Pancreas (tissue), 10 donors: ENCODE data around the gene TP53I11. TPM values are rescaled to one million over a fixed set of nuclear protein-coding genes. Genes with fewer than 3 reads are reported as not detected.

Experiments used
- ATAC-seq, 4 donors: fragments of 200-7000 bp; cut with Tn5 transposase; one replicate each; pipeline versions ENCODE4 v1.8.0 to v1.9.1; 2020; ENCODE audit warnings: mild to moderate bottlenecking in 4 of 4, moderate library complexity in 4 of 4
- DNase-seq, 6 donors: peaks; one replicate each; pipeline ENCODE4 v3.0.0-alpha.2; 2020
- FAIRE-seq: peaks from 2 replicates; lab custom pipeline; 2012; peaks lifted over from hg19 to GRCh38; lab: Jason Lieb, UNC
- H3K27ac ChIP-seq, 4 donors: fragments of 200-600 bp; sonication (generic); 1 replicate in 3 of 4; 2 replicates in 1 of 4; pipeline versions ENCODE4 v1.5.0 to v1.8.0; 2020
- H3K27me3 ChIP-seq, 4 donors: fragments of 200-600 bp; one replicate each; pipeline ENCODE4 v1.8.0; 2021
- H3K36me3 ChIP-seq, 3 donors: fragments of 200-600 bp; sonication (generic) in 1 of 3; one replicate each; pipeline versions ENCODE4 v1.5.0 to v1.8.0; 2020 to 2021
- H3K4me1 ChIP-seq, 3 donors: fragments of 200-600 bp; one replicate each; pipeline ENCODE4 v1.8.0; 2021
- H3K4me3 ChIP-seq, 4 donors: fragments of 200-600 bp; sonication (generic) in 2 of 4; one replicate each; pipeline versions ENCODE4 v1.5.0 to v1.8.0; 2020 to 2021
- H3K9me3 ChIP-seq, 4 donors: fragments of 200-600 bp; one replicate each; pipeline ENCODE4 v1.8.0; 2021
- CTCF ChIP-seq, 4 donors: fragments of 200-600 bp; sonication (generic) in 3 of 4; IDR thresholded peaks; one replicate each; pipeline versions ENCODE4 v1.5.0 to v1.8.0; 2021; ENCODE audit warnings: antibody characterized with exemption in 4 of 4
- WGBS, 2 donors: extraction: QIAGEN DNeasy Blood & Tissue Kit; methylation state at CpG; one replicate each; pipeline ENCODE4 v1.1.7; 2013; 5-methylcytosine and 5-hydroxymethylcytosine counted together
- intact Hi-C, 3 donors: fragments of 100-400 bp; cut with DNase I; formaldehyde crosslinking; loops; one replicate each; pipeline versions ENCODE4 v1.11.1 to v1.14.2; 2022
- polyA plus RNA-seq, 2 donors: library from polyadenylated mRNA; stranded (reverse); fragments of 200-250 nt; gene quantifications; one replicate each; pipeline ENCODE4 v1.2.3, GENCODE V29; 2013
- total RNA-seq, 6 donors: library from RNA; stranded (reverse); fragmentation: NEBNext Ultra II Directional in 4 of 6; extraction: Animal tissue kit (Norgen Biotek cat#: 25700) in 4 of 6; gene quantifications; one replicate each; pipeline versions ENCODE4 v1.2.1 to v1.2.4, GENCODE V29; 2021 to 2023
- donor health status: healthy with polysubstance abuse.
- donor health status: DM: no; HTN: no; CAD: no; lungs with moderate emphysema.
- donor health status: DM: no; HTN: no; CAD: no.
- donor health status: control.
- donor health status: control.
- donor health status: Bipolar disorder and iron deficiency.
- donor health status: DM: yes; HTN: yes; CAD: no.
- donor health status: DM: no; HTN: no; CAD: no.
- donor health status: DM: no; HTN: no; CAD: no.
- donor health status: DM: yes; HTN: yes; CAD: no.

Gene TP53I11
- total and polyA plus RNA-seq, 8 donors: 18.8 to 40.2 (median 28.7) TPM

- no peak for TF ChIP-seq CTCF (IDR thresholded peaks at IDR 0.05)
- no peaks in the 10 kb centered on the region for H3K36me3 ChIP-seq
- H3K9me3 ChIP-seq: no peaks in the 10 kb centered on the region
- intact Hi-C loops: no loop called here
- WGBS, 2 donors: 70 to 74% methylated on average over 5 of the region's 5 CpGs
- DNase-seq (peak in 2 of 6 donors; percentile 43), FAIRE-seq (no peak), ATAC-seq (peak in 3 of 4 donors; percentile 8 to 74 (median 34))
- H3K4me3 ChIP-seq: no peak overlapping the region
- peaks cover 0 to 8% (median 0%) of the 10 kb centered on the region in 3 donors for H3K4me1 ChIP-seq
- no peaks in the 10 kb centered on the region for H3K27me3 ChIP-seq
- H3K27ac ChIP-seq: peak overlapping the region in 2 of 4 donors; percentile 41 to 50
Observed at GRCh38 chr11:44955015-44955738, 4.5 kb upstream of the TP53I11 start.

GRCh38 chr11:44954051-44954906 is 3.6 kb upstream of the TP53I11 start:
- ATAC-seq (no peak), FAIRE-seq (no peak), DNase-seq (no peak)
- Histone ChIP-seq H3K27me3 (no peaks in the 10 kb centered on the region), H3K36me3 (no peaks in the 10 kb centered on the region), H3K4me1 (peaks cover 0 to 8% (median 0%) of the 10 kb centered on the region in 3 donors), H3K4me3 (no peak overlapping the region), H3K9me3 (no peaks in the 10 kb centered on the region), H3K27ac (peak overlapping the region in 2 of 4 donors; percentile 41 to 50)
- 85 to 93% methylated on average over 12 of the region's 12 CpGs for WGBS, 2 donors
- intact Hi-C loops: no loop called here
- TF ChIP-seq CTCF (IDR thresholded peaks at IDR 0.05): no peak

- Histone ChIP-seq H3K4me3 (no peak overlapping the region), H3K4me1 (peaks cover 0 to 8% (median 0%) of the 10 kb centered on the region in 3 donors), H3K9me3 (no peaks in the 10 kb centered on the region), H3K36me3 (no peaks in the 10 kb centered on the region), H3K27me3 (no peaks in the 10 kb centered on the region), H3K27ac (no peak overlapping the region)
- intact Hi-C loops: no loop called here
- DNase-seq: no peak
- no peak for TF ChIP-seq CTCF (IDR thresholded peaks at IDR 0.05)
- ATAC-seq: no peak
- FAIRE-seq: no peak
- 46 to 59% methylated on average over 3 of the region's 3 CpGs for WGBS, 2 donors
Observed at GRCh38 chr11:44952500-44953260, 2.0 kb upstream of the TP53I11 start.

- Histone ChIP-seq H3K4me1 (peaks cover 0 to 8% (median 0%) of the 10 kb centered on the region in 3 donors), H3K27me3 (no peaks in the 10 kb centered on the region), H3K27ac (no peak overlapping the region), H3K9me3 (no peaks in the 10 kb centered on the region), H3K4me3 (no peak overlapping the region), H3K36me3 (no peaks in the 10 kb centered on the region)
- 26 to 44% methylated on average over 2 of the region's 2 CpGs for WGBS, 2 donors
- DNase-seq (no peak), ATAC-seq (peak in 2 of 4 donors; percentile 5 to 12), FAIRE-seq (no peak)
- no peak for TF ChIP-seq CTCF (IDR thresholded peaks at IDR 0.05)
- intact Hi-C loops: no loop called here
Observed at GRCh38 chr11:44952082-44952481, 1.4 kb upstream of the TP53I11 start.
